Brain microvascular endothelial cell (primary cell): ENCODE measurements around the gene LTB4R.

ENCODE experiments used
- DNase-seq: peaks from one replicate; pipeline ENCODE4 v3.0.0-alpha.2; 2020
- H3K27ac ChIP-seq: fragments of 250-450 bp; sonication (Bioruptor Pico); 2 replicates; pipeline ENCODE4 v1.5.1; 2020; ENCODE audit warnings: mild to moderate bottlenecking, moderate library complexity
- H3K27me3 ChIP-seq: fragments of 250-450 bp; sonication (Bioruptor Pico); replicated peaks from 2 replicates; pipeline ENCODE4 v1.5.1; 2020; ENCODE audit warnings: mild to moderate bottlenecking
- H3K36me3 ChIP-seq: fragments of 250-450 bp; sonication (Bioruptor Pico); replicated peaks from 2 replicates; pipeline ENCODE4 v1.5.1; 2020; ENCODE audit warnings: mild to moderate bottlenecking
- H3K4me3 ChIP-seq: 2 replicates; pipeline ENCODE4 v1.5.1; 2011; ENCODE audit warnings: low read depth, mild to moderate bottlenecking, control low read depth, low read length, moderate library complexity
- in situ Hi-C: cut with HindIII; loops from 2 replicates; pipeline ENCODE4 v1.10.0; 2017; ENCODE audit warnings: low sequenced_read_pairs, low pct_ligation_motif_present
- TF ChIP-seq, protein P1 (sequence below): IDR thresholded peaks from 2 replicates; pipeline ENCODE4 v1.5.1; 2011; ENCODE audit warnings: low read depth, mild to moderate bottlenecking, moderate library complexity, low read length, control low read depth, inconsistent platforms; ENCODE audit errors: missing control alignments

Gene LTB4R

GRCh38 chr14:24343795-24344660 is 32.7 kb downstream of the LTB4R start:
- in situ Hi-C loops, result no loop called here
- TF ChIP-seq, protein P1, sequence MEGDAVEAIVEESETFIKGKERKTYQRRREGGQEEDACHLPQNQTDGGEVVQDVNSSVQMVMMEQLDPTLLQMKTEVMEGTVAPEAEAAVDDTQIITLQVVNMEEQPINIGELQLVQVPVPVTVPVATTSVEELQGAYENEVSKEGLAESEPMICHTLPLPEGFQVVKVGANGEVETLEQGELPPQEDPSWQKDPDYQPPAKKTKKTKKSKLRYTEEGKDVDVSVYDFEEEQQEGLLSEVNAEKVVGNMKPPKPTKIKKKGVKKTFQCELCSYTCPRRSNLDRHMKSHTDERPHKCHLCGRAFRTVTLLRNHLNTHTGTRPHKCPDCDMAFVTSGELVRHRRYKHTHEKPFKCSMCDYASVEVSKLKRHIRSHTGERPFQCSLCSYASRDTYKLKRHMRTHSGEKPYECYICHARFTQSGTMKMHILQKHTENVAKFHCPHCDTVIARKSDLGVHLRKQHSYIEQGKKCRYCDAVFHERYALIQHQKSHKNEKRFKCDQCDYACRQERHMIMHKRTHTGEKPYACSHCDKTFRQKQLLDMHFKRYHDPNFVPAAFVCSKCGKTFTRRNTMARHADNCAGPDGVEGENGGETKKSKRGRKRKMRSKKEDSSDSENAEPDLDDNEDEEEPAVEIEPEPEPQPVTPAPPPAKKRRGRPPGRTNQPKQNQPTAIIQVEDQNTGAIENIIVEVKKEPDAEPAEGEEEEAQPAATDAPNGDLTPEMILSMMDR, result no peak
- DNase-seq, result no peak
- peaks cover 10% of the 10 kb centered on the region for H3K27me3 ChIP-seq
- H3K36me3 ChIP-seq, result no peaks in the 10 kb centered on the region
- H3K4me3 ChIP-seq, result no peak overlapping the region
- no peak overlapping the region for H3K27ac ChIP-seq

DNA sequence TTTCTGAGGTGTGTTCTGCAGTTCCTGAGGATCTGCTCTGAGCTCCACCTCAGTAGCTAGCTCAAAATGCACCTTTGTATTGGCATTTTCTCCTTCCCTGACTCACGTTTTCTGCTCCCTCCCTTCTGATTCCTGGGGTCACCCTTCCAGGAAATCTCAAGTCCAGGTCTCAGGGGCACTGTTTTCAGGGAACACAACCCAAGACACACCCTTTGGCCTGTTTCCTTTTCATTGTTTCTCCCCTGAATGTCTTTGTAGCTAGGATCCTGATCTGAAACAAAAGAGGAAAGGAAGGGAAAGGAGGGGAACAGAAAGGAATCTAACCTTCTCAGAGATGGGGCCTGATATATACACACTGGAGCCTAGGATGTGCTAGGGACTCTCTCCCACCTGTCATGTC is 35.8 kb downstream of the LTB4R start:
- DNase-seq, result no peak
- Histone ChIP-seq H3K27me3 (peaks cover 14% of the 10 kb centered on the region), H3K27ac (no peak overlapping the region), H3K4me3 (no peak overlapping the region), H3K36me3 (no peaks in the 10 kb centered on the region)
- in situ Hi-C loops, result no loop called here
- TF ChIP-seq, protein P1, result no peak

DNA sequence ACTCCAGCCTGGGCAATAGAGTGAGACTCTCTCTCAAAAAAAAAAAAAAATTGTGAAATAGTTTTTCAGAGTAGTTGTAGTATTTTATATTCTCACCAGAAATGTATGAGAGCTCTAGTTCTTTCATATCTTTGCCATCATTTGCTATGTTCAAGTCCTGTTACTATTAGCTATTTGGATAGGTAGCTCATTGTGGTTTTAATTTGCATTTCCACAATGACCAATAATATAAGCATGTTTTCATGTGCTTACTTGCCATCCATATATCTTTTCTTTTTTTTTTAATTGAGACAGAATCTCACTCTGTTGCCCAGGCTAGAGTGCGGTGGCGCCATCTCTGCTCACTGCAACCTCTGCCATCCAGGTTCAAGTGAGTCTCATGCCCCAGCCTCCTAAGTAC is 36.9 kb downstream of the LTB4R start:
- no peaks in the 10 kb centered on the region for H3K36me3 ChIP-seq

GRCh38 chr14:24349742-24350141 is 38.4 kb downstream of the LTB4R start:
- TF ChIP-seq, protein P1, result no peak
- no peak for DNase-seq
- peaks cover 14% of the 10 kb centered on the region for H3K27me3 ChIP-seq
- no peaks in the 10 kb centered on the region for H3K36me3 ChIP-seq
- no peak overlapping the region for H3K4me3 ChIP-seq
- in situ Hi-C loops, result no loop called here
- no peak overlapping the region for H3K27ac ChIP-seq

More for the DNA sequence above, 36.9 kb downstream of the LTB4R start:
- TF ChIP-seq, protein P1, result no peak
- peaks cover 14% of the 10 kb centered on the region for H3K27me3 ChIP-seq
- in situ Hi-C loops, result no loop called here
- H3K27ac ChIP-seq, result no peak overlapping the region
- no peak for DNase-seq
- H3K4me3 ChIP-seq, result no peak overlapping the region

DNA sequence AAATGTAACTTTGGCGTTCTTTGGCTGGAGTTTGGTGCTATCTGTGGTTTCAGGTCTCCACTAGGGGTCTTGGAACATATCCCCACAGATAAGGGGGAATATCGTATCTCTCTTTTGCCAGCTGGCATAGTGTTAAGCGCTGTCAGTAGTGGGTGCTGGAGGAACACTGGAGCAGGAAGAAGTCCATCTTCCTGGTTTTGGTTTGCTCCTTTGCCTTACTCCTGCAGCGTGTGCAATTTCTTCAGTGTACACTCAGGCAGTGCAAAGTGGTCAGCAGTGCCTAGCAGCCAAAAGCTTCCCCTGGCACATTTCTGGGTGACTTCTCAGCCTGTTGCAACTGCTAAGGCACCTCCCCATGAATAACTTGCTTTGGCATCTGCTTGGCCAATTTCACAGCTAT is 40.2 kb downstream of the LTB4R start:
- TF ChIP-seq, protein P1, result peak; percentile 33
- Histone ChIP-seq H3K27me3 (peaks cover 14% of the 10 kb centered on the region), H3K27ac (no peak overlapping the region), H3K4me3 (no peak overlapping the region), H3K36me3 (no peaks in the 10 kb centered on the region)
- DNase-seq, result no peak
- in situ Hi-C loops, result no loop called here
